ENCODE data around the gene SYT13. TPM values are rescaled to one million over a fixed set of nuclear protein-coding genes. Genes with fewer than 3 reads are reported as not detected.
A peak's percentile ranks its signal among the peaks of the same experiment; 100 is the strongest.
"Not testable (repeated sequence)": the region's sequence is repeated elsewhere in the genome, so short reads cannot be mapped to it uniquely, and the experiment has no call there.

The SYT13 gene
- total RNA-seq, 1 experiment from 2014 or later, result not detected

DNA sequence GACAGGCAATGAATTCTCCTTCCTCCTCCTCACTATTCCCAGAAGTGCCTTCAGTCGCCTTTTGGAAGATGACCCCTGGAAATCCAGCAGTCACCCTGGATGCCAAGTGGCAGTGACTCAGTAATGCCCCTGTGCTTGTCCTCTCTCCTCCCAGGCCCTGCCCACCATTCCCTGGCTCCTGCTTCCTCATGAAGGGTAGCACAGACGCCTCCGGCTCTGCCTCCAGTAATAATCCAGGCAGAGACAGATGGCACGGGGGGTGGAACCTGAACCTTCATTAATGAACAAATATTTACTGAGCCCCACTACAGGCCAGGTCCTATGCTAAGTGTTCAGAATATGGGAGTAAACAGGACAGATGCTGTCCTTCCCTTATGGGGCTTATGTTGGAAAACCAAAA is 23.2 kb downstream of the SYT13 start:
- no peak for DNase-seq (ENCODE audit: low read depth in 1 of 2, low spot score in 2 of 2)

GRCh38 chr11:45260071-45260470 is 26.1 kb downstream of the SYT13 start:
- no peaks in the 10 kb centered on the region for H3K9me3 ChIP-seq (replicated peaks)
- peaks cover 23% of the 10 kb centered on the region for H3K4me1 ChIP-seq (replicated peaks)
- no peak overlapping the region for H3K27ac ChIP-seq
- no peaks in the 10 kb centered on the region for H3K27me3 ChIP-seq (replicated peaks)
- no peak for DNase-seq (ENCODE audit: low read depth in 1 of 2, low spot score in 2 of 2)
- H3K36me3 ChIP-seq, result no peaks in the 10 kb centered on the region
- no peak overlapping the region for H3K4me3 ChIP-seq

More for the DNA sequence above, 23.2 kb downstream of the SYT13 start:
- Histone ChIP-seq H3K9me3 (replicated peaks) (no peaks in the 10 kb centered on the region), H3K27ac (no peak overlapping the region), H3K4me1 (replicated peaks) (peaks cover 29% of the 10 kb centered on the region), H3K27me3 (replicated peaks) (no peaks in the 10 kb centered on the region), H3K4me3 (no peak overlapping the region), H3K36me3 (no peaks in the 10 kb centered on the region)

DNA sequence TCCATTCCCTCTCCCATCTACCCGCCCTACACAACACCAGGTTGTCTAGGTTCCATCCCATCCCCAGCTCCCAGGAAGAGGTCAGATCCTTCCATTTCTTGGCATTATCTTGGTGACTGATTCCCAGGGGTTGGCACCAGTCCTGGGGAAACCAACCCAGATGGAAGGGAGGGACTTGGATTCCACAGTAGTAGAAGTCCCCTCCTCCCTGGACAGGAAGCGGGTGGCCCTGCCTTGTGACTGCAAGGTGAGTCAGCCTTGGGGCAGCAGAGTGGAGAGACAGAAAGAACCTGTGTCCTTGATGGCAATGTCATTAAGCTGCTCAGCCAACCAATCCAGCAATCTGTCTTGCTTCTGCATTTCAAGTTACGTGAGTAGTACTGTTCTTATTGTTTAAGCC is 26.5 kb downstream of the SYT13 start:
- Histone ChIP-seq H3K27ac (no peak overlapping the region), H3K4me3 (no peak overlapping the region), H3K4me1 (replicated peaks) (peaks cover 18% of the 10 kb centered on the region), H3K36me3 (no peaks in the 10 kb centered on the region), H3K9me3 (replicated peaks) (no peaks in the 10 kb centered on the region), H3K27me3 (replicated peaks) (no peaks in the 10 kb centered on the region)
- peak; percentile 44 to 73 for DNase-seq (ENCODE audit: low read depth in 1 of 2, low spot score in 2 of 2)

- Histone ChIP-seq H3K36me3 (no peaks in the 10 kb centered on the region), H3K9me3 (replicated peaks) (no peaks in the 10 kb centered on the region), H3K4me1 (replicated peaks) (peaks cover 15% of the 10 kb centered on the region), H3K27ac (no peak overlapping the region), H3K4me3 (no peak overlapping the region), H3K27me3 (replicated peaks) (no peaks in the 10 kb centered on the region)
- DNase-seq (ENCODE audit: low read depth in 1 of 2, low spot score in 2 of 2), result peak in 1 of 2 experiments; percentile 19
These were observed 27.1 kb downstream of the SYT13 start for GRCh38 chr11:45258982-45259530.

DNA sequence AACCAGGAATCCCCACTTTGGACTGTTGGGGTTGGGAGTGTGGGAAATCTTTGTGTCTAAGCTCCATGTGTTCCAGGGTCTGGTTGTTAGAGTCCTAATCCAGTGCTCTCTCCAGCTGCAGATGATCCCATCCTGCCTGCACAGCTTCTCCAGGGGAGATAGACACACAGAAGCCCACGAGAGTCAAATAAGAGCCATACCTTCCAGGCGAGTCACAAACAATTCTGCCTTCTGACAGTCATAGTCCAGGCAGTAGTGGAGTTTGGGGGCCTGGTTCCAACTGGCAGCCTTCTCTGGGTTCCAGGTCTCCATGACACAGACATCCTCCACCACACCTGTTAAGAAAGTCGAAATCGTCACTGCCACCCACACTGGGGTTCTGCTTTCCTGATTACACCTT is 32.1 kb downstream of the SYT13 start:
- peaks cover 6% of the 10 kb centered on the region; the same call in 1 of the 2 replicates for H3K27me3 ChIP-seq (replicated peaks)
- H3K36me3 ChIP-seq, result no peaks in the 10 kb centered on the region
- DNase-seq (ENCODE audit: low read depth in 1 of 2, low spot score in 2 of 2), result no peak
- H3K27ac ChIP-seq, result no peak overlapping the region
- H3K4me1 ChIP-seq (replicated peaks), result peaks cover 3% of the 10 kb centered on the region
- H3K9me3 ChIP-seq (replicated peaks), result no peaks in the 10 kb centered on the region
- H3K4me3 ChIP-seq, result no peak overlapping the region

- Histone ChIP-seq H3K36me3 (no peaks in the 10 kb centered on the region), H3K27ac (no peak overlapping the region), H3K9me3 (replicated peaks) (no peaks in the 10 kb centered on the region), H3K4me3 (no peak overlapping the region), H3K27me3 (replicated peaks) (peaks cover 6% of the 10 kb centered on the region; the same call in 1 of the 2 replicates), H3K4me1 (replicated peaks) (no peaks in the 10 kb centered on the region)
- DNase-seq (ENCODE audit: low read depth in 1 of 2, low spot score in 2 of 2), result no peak
These were observed 32.5 kb downstream of the SYT13 start for GRCh38 chr11:45253640-45254039.

- no peaks in the 10 kb centered on the region for H3K9me3 ChIP-seq (replicated peaks)
- H3K27ac ChIP-seq, result no peak overlapping the region
- no peak for DNase-seq (ENCODE audit: low read depth in 1 of 2, low spot score in 2 of 2)
- H3K36me3 ChIP-seq, result no peaks in the 10 kb centered on the region
- no peak overlapping the region for H3K4me3 ChIP-seq
- H3K4me1 ChIP-seq (replicated peaks), result no peaks in the 10 kb centered on the region
- peaks cover 6% of the 10 kb centered on the region; the same call in 1 of the 2 replicates for H3K27me3 ChIP-seq (replicated peaks)
These were observed 33.3 kb downstream of the SYT13 start for GRCh38 chr11:45252877-45253276.

DNA sequence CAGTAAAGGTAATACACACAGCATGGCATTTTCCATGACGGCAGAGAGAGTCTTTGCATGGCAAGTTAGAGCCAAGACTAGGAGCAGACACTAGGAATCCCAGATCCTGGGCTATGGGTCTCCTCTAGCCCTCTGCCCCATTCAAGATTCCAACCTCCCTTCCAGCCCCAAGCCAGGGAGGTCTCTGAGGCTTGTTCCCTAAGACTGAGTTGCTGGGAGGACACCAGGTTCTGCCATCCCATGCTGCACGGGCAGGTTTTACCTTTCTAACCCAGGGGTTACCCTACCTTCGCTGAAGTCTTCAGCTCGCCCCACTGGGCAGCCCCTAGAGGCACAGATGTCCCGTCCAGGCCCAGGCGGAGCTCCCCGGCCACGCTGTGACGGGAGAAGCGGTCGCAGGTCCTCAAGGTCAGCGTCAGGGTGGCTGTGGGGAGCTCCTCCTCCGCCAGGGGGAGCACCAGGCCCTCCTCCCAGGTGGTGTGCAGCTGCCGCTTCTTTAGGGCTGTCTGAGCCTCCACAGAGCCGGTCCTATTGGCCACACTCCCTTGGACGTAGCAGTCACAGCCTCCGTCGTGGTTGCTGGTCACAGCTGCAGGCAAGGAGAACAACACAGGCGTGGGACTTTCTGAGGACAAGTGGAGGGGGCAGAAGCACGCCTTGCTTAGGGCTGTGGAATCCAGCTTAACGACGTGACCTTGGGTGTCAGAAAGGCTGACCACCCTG is 33.8 kb downstream of the SYT13 start:
- DNase-seq (ENCODE audit: low read depth in 1 of 2, low spot score in 2 of 2), result peak; percentile 52 to 79

GRCh38 chr11:45250035-45250718 is 36.0 kb downstream of the SYT13 start:
- H3K4me3 ChIP-seq, result no peak overlapping the region
- H3K27me3 ChIP-seq (replicated peaks), result peaks cover 10% of the 10 kb centered on the region
- DNase-seq (ENCODE audit: low read depth in 1 of 2, low spot score in 2 of 2), result no peak
- no peak overlapping the region for H3K27ac ChIP-seq
- no peaks in the 10 kb centered on the region for H3K36me3 ChIP-seq
- H3K4me1 ChIP-seq (replicated peaks), result no peaks in the 10 kb centered on the region
- H3K9me3 ChIP-seq (replicated peaks), result no peaks in the 10 kb centered on the region

More for the DNA sequence above, 33.8 kb downstream of the SYT13 start:
- Histone ChIP-seq H3K4me3 (no peak overlapping the region), H3K9me3 (replicated peaks) (no peaks in the 10 kb centered on the region), H3K4me1 (replicated peaks) (no peaks in the 10 kb centered on the region), H3K36me3 (no peaks in the 10 kb centered on the region), H3K27ac (no peak overlapping the region), H3K27me3 (replicated peaks) (peaks cover 6% of the 10 kb centered on the region; the same call in 1 of the 2 replicates)

DNA sequence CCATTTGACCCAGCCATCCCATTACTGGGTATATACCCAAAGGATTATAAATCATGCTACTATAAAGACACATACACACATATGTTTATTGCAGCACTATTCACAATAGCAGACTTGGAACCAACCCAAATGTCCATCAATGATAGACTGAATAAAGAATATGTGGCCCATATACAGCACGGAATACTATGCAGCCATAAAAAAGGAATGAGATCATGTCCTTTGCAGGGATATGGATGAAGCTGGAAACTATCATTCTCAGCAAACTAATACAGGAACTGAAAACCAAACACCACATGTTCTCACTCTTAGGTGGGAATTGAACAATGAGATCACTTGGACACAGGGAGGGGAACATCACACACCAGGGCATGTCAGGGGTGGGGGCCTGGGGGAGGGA is 36.8 kb downstream of the SYT13 start:
- H3K27me3 ChIP-seq (replicated peaks), result peaks cover 12% of the 10 kb centered on the region
- not testable (repeated sequence) for DNase-seq (ENCODE audit: low read depth in 1 of 2, low spot score in 2 of 2); H3K27ac ChIP-seq; H3K4me3 ChIP-seq; H3K9me3 ChIP-seq (replicated peaks); H3K4me1 ChIP-seq (replicated peaks); H3K36me3 ChIP-seq

DNA sequence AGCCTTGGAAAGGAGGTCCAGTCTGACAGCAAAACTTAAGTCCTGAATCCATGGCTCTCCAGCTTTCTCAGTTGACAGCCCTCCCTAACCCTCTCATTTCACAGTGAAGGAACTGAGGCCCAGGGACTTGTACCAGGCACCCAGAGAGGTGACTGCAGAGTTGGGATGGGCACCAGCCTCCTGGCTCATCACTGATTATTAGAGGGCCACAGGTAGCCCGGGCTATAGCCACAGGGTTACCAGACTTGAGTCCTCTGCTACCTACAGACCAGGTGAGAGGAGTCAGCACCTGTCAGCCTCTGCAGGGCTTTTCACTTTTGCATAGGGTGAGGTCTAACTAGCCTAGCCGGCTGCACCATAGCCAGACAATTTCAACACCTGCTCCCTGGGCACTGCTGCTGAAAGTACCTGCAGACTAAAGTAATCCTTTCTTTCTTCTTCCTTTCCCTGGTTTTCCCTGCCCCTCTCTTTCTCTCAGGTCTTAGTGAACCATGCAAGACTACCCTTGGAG is 37.6 kb downstream of the SYT13 start:
- H3K27me3 ChIP-seq (replicated peaks), result peaks cover 12% of the 10 kb centered on the region
- no peaks in the 10 kb centered on the region for H3K36me3 ChIP-seq
- H3K4me3 ChIP-seq, result no peak overlapping the region
- no peak overlapping the region for H3K27ac ChIP-seq
- no peaks in the 10 kb centered on the region for H3K4me1 ChIP-seq (replicated peaks)
- DNase-seq (ENCODE audit: low read depth in 1 of 2, low spot score in 2 of 2), result no peak
- no peaks in the 10 kb centered on the region for H3K9me3 ChIP-seq (replicated peaks)

DNA sequence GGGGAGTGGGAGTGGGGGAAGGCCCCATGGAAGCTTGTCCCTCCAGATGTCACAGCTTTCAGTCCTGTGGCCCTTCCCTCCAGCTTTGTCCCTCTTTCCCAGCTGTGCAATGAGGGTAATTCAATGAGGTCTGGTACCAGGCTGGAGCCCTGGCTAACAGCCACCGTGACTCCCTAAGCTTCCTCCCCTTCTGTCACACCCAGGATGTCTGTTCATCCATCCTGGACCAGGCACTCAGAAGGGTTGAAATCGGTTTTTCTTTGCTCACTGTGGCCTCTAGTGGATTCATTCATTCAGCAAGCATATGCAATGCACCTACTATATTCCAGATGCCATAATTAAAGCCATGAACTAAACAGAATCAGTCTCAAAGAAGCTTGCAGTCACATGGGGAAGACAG is 38.7 kb downstream of the SYT13 start:
- no peak overlapping the region for H3K27ac ChIP-seq
- H3K27me3 ChIP-seq (replicated peaks), result peaks cover 6% of the 10 kb centered on the region

DNA sequence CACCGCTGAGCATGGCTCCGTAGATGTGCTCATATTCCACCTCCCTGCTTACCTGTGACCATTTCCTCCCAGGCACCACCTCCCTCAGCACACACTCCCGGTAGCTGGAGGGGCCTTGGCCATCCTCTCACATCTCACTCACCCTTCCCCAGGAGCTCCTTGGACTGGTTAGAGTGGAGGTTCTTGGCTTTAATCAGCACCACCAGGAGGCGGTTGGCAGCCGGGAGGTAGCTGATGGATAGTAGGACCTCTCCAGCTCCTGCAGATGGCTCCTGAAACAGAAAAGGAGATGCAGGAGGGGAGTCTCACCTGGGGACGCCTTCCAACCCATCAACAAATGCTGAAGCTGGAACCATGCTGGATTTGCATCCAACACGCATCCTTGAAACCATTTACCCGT is 39.9 kb downstream of the SYT13 start:
- Histone ChIP-seq H3K36me3 (no peaks in the 10 kb centered on the region), H3K27me3 (replicated peaks) (peaks cover 6% of the 10 kb centered on the region)
- DNase-seq (ENCODE audit: low read depth in 1 of 2, low spot score in 2 of 2), result no peak

More for the DNA sequence above, 38.7 kb downstream of the SYT13 start:
- no peak for DNase-seq (ENCODE audit: low read depth in 1 of 2, low spot score in 2 of 2)
- Histone ChIP-seq H3K9me3 (replicated peaks) (no peaks in the 10 kb centered on the region), H3K4me3 (no peak overlapping the region), H3K4me1 (replicated peaks) (no peaks in the 10 kb centered on the region), H3K36me3 (no peaks in the 10 kb centered on the region)

More for the DNA sequence above, 39.9 kb downstream of the SYT13 start:
- Histone ChIP-seq H3K27ac (no peak overlapping the region), H3K4me1 (replicated peaks) (no peaks in the 10 kb centered on the region), H3K4me3 (no peak overlapping the region), H3K9me3 (replicated peaks) (no peaks in the 10 kb centered on the region)

All from SJSA1 (cell line).